Measurements from ENCODE around the gene TMEM191C.
"Not testable (repeated sequence)": the region's sequence is repeated elsewhere in the genome, so short reads cannot be mapped to it uniquely, and the experiment has no call there.

GRCh38 chr22:21468194-21469096 is 1.3 kb downstream of the TMEM191C start:
- not testable (repeated sequence) for TF ChIP-seq ZNF232 (CRISPR knock-in tag; IDR thresholded peaks at IDR 0.05; ENCODE audit: borderline replicate concordance); ZNF337 (CRISPR knock-in tag; IDR thresholded peaks at IDR 0.05; ENCODE audit: borderline replicate concordance, low read depth); SALL2 (CRISPR knock-in tag; IDR thresholded peaks at IDR 0.05); HOXA3 (CRISPR knock-in tag; IDR thresholded peaks at IDR 0.05); TAF1 (CRISPR knock-in tag; IDR thresholded peaks at IDR 0.05); PREB (CRISPR knock-in tag; IDR thresholded peaks at IDR 0.05); SMAD3 (CRISPR knock-in tag; IDR thresholded peaks at IDR 0.05); ZNF839 (CRISPR knock-in tag; IDR thresholded peaks at IDR 0.05; ENCODE audit: borderline replicate concordance)

All from HepG2 (cell line).